DOHH2 (cell line): Measurements from ENCODE around the gene SIKE1.
"Not testable (repeated sequence)": the region's sequence is repeated elsewhere in the genome, so short reads cannot be mapped to it uniquely, and the experiment has no call there.

Source experiments
- EZH2phosphoT487 ChIP-seq: fragments of 200-600 bp; sonication (generic); IDR thresholded peaks from 2 replicates; pipeline ENCODE4 v1.6.1; 2017; ENCODE audit warnings: borderline replicate concordance, mild to moderate bottlenecking, antibody characterized with exemption, low read length, moderate library complexity, mixed read lengths
- TF ChIP-seq, protein P1 (sequence below): fragments of 200-600 bp; sonication (generic); IDR thresholded peaks from one replicate; pipeline ENCODE4 v1.5.1; 2014; ENCODE audit warnings: antibody characterized with exemption, mild to moderate bottlenecking, low read depth, low read length; ENCODE audit not compliant: poor library complexity, severe bottlenecking

GRCh38 chr1:114776726-114777125 lies 3.8 kb downstream of the SIKE1 start:
- TF ChIP-seq, protein P1, sequence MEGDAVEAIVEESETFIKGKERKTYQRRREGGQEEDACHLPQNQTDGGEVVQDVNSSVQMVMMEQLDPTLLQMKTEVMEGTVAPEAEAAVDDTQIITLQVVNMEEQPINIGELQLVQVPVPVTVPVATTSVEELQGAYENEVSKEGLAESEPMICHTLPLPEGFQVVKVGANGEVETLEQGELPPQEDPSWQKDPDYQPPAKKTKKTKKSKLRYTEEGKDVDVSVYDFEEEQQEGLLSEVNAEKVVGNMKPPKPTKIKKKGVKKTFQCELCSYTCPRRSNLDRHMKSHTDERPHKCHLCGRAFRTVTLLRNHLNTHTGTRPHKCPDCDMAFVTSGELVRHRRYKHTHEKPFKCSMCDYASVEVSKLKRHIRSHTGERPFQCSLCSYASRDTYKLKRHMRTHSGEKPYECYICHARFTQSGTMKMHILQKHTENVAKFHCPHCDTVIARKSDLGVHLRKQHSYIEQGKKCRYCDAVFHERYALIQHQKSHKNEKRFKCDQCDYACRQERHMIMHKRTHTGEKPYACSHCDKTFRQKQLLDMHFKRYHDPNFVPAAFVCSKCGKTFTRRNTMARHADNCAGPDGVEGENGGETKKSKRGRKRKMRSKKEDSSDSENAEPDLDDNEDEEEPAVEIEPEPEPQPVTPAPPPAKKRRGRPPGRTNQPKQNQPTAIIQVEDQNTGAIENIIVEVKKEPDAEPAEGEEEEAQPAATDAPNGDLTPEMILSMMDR = not testable (repeated sequence)
- TF ChIP-seq EZH2phosphoT487 = not testable (repeated sequence)
